Stimulated activated CD4-positive, alpha-beta T cell treated with anti-CD3 and anti-CD28 coated beads, Interleukin-15, amount 100 ng/mL, for 48 hours (primary cell): ENCODE data around the gene CEMP1.

Experiments used
- DNase-seq, 2 donors: peaks; one replicate each; pipeline ENCODE4 v3.0.0-alpha.2; 2020; ENCODE audit warnings: low read depth in 2 of 2

CEMP1 gene

DNA sequence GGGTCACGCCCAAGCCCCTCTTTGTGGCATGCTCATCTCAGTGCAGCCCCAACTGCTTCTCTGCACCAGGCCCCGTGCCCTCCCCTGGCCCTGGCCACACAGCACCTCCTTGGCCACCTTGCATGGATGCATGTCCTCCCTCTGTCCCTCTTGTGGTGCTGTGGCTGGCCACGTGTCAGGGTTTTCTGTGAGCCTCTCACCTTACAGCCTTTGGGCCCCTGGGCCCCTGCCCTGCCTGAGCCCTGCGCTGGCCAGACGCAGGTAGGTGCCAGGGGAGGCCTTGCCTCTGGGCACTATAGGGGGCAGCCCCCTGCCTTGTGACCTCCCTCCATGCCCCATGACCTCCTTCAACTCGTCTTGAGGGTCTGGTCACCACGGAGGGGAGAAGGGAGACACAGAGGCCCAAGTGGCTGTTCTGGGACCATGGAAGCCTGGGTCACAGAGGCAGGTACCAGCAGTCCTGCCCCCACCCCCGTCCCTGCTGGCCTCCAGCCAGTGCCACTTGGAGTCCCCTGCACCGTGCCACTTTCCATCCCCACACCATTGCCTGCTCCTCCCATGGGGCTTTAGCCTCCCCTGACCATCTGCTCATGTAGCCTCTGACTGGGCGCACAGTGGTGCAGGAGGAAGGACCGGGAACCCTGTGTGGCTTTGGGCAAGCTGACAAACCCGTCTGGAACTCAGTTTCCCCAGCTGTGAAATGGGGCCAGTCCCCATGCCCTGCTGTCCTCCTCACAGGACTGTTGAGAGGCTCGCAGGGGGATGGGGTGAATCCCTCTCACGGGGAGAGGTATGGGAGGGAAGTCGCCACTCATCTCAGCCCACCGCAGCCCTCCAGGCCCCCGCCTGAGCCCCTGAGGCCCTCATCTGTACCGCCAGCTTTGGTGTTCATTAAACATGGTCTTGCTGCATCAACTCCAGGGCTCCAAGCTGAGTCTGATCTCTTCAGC, 29.0 kb downstream of the CEMP1 start:
- no peak for DNase-seq

- peak; percentile 51 to 68 for DNase-seq
These were observed 30.1 kb downstream of the CEMP1 start for GRCh38 chr16:2500918-2501750.

DNA sequence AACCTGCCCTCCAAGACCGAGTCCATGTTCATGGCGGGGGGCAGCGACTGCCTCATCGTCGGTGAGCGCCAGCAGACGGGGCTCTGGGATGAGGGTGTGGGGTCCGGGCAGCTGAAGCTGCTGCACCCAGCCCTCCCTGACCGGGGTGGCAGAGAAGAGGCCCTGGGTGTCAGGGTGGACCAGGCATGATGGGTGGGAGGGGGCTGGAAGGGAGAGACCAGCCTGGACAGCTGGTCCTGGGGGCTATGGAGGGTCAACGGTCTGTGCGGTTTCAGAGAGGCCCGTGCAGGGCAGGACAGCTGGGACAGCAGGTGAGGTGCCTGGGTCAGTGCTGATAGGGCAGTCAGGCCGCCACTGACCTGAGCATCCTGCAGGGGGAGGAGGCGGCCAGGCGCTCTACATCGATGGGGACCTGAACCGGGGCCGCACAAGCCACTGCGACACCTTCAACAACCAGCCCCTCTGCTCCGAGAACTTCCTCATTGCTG, 30.7 kb downstream of the CEMP1 start:
- no peak for DNase-seq

DNA sequence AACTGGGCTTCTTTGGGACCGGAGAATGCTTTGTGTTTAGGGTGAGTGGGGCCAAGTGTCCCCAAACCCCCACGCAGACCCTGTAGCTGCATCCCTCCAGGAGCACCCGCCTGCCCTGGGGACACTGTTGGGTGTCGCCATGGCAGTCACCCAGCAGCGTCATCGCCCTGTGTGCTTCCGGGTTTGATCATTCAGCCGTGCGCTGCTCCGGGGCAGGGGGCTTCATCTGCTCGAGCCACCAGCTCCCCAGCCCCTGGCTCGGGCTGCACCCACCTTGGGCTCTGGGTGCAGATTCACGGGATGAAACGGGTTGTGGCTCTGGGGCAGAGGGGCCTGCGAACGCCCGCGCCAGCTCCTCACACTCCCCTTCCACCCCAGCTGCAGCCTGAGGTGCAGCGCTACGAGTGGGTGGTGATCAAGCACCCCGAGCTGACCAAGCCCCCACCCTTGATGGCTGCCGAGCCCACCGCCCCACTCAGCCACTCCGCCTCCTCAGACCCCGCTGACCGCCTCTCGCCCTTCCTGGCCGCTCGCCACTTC, 31.2 kb downstream of the CEMP1 start:
- no peak for DNase-seq

GRCh38 chr16:2499454-2499853, 31.8 kb downstream of the CEMP1 start:
- no peak for DNase-seq

GRCh38 chr16:2498531-2499253, 32.5 kb downstream of the CEMP1 start:
- DNase-seq, result no peak

DNA sequence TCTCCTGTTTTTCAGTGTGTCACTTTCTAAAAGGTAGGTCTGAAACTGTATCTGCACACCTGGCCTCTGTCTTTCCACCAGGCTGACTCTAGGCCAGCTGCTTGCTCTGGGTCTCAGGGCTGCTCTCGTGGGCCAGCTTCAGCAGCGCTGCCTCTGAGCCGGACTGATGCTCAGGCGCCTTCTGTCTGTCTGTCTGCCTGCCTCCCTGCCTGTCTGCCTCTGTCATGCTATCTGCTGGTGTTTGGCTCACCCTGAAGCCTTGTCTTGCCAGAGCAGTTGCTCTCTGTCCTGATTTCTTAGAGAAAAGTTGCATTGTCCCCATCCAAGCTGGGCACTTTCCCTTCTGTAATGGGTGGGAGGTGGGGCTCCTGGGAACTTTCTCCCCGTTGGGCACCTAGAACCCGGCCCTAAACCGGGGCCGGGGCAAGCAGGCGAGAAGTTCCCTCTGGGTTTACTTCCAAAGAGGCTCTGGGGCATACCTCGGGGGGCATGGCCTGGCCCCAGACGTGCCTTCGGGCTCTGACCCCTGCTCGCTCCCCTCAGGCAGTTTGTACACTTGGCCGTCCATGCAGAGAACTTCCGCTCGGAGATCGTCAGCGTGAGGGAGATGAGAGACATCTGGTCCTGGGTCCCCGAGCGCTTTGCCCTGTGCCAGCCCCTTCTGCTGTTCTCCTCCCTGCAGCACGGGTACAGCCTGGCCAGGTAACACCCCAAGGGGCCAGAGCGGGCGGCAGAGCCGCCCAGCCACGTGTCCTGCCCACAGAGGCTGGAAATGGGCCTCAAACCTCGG, 33.3 kb downstream of the CEMP1 start:
- DNase-seq, result no peak

- no peak for DNase-seq
These were observed 34.0 kb downstream of the CEMP1 start for GRCh38 chr16:2497116-2497630.

- DNase-seq, result no peak
These were observed 34.7 kb downstream of the CEMP1 start for GRCh38 chr16:2496223-2497115.

DNA sequence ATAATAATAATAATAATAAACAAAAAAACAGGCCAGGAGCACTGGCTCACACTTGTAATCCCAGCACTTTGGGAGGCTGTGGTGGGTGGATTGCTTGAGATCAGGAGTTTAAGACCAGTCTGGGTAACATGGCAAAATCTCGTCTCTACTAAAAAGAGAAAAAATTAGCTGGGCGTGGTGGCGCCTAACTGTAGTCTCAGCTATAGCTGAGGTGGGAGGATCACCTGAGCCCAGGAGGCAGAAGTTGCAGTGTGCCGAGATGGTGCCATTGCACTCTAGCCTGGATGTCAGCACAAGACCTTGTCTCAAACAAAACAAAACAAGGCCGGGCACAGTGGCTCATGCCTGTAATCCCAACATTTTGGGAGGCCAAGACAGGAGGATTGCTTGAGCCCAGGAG, 36.2 kb downstream of the CEMP1 start:
- no peak for DNase-seq

GRCh38 chr16:2494616-2495015, 36.6 kb downstream of the CEMP1 start:
- no peak for DNase-seq

- DNase-seq, result no peak
These were observed 37.6 kb downstream of the CEMP1 start for GRCh38 chr16:2493605-2494004.

DNA sequence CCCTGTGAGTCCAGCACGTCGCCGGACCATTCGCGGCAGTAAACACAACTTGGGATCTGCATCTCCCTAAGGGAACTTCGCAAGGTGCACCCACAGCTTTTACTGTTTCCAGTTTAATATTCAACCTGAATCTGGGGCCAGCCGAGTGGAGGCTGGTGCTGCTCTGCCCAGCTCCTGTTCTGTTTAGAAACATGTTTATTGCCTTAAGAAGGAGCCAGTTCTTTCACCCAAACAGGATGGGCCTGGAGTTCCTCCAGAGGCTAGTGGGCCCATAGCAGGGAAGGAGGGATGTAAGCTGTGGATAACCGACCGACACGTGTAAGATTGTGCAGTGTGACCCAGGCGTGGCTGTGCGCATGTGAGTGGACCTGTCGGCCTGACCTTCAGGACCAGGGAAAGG, 38.9 kb downstream of the CEMP1 start:
- no peak for DNase-seq

DNA sequence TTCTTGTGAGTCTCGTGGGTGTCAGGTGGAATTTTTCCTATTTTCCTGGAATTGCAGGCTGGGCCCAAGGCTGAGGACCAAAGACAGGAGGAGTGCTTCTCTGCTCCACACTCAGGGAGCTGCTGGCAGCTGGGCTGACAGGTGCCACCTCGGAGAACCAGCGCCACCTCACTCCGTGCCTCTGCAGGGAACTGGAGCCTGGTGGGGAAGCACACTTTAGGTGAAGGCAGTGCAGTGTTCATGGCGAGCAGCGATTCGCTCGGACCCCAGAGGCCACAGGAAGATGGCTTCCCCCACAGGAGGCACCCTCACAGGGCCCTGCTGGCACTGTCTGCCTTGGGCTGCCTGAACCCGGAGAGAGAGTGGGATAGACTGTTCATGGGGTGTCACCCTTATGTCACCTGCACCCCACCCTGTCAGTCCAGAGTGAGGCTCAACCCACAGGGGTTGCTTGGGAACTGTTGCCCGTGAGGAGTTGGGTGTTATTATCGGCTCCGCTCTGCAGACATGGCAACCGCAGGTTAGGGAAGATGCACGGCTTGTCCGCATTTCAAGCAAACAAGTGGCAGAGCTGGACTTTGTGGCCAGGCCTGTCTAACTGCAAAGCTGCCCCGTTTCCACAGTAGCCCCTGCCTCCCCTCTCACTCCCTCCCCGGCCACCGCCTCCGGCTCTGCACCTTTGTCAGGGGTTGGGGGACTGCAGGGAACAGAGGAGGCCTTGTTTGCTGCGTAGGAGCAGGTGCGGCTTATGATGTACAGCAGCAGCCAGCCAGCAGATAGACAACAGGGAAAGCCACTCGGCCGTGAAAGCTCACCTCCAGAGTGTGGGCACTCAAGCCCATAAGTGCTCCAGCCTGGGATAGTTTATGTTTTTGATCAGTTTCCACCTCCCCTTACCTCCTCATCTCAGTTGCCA, 40.8 kb downstream of the CEMP1 start:
- no peak for DNase-seq

DNA sequence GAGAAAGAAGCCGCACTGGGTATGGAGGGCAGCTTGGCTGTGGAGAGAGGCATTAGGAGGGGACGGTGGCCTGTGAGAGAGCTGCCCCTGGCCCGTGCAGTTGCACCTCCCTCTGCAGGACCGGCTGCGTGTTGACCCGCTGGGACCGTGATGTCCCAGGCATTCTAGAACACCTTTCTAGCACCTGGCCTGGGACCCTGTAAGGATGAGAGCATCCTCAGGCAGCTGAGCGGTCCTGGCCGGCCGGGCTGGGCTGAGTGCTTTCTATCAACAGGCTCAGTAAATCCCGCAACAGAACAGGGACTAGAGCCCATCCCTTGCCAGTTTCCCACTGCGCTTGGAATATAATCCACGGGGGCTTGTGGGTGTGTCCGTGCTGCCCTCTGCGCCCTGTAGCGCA, 41.6 kb downstream of the CEMP1 start:
- DNase-seq, result no peak

DNA sequence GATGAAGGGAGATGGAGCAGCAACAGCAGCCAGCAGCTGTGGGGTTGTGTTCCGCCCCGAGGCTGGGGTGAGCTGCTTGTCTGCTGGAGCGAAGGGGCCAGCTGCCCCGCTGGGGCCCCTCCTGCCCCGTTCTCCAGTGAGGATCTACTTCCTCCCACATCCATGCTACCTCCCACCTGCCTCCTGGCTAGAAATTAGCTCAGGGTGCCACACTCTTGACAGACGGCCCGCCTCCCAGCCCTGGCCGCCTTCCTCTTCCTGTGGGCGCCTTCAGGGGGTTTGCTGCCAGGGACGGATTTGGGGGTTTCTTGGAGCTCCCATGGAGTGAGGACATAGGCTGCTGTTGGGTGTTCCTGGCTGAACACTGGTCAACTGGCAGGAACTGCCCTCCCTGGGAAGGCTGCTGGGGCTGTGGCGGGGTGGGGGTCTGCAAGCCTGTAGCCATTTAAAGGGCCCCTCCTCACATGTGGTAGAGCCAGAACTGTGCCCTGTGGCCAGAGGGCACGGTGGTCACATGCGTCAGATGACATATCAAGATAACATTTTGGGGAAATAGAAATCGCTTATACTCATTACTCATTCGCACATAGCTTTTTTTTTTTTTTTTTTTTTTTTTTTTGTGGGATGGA, 43.2 kb downstream of the CEMP1 start:
- no peak for DNase-seq

DNA sequence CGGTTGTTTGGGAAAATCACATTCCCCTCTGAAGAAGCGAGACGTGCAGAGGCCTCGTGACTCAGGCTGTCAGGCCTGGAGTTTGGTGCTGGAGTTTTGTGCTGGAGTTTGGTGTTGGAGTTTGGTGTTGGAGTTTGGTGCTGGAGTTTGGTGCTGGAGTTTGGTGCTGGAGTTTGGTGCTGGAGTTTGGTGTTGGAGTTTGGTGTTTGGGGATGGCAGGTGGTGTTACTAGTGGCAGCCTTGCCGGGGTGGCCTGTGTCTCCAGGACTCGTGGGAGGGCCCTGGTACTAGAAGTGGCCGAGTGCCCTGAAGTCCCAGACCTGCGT, 43.7 kb downstream of the CEMP1 start:
- DNase-seq, result no peak
